Endothelial cell of umbilical vein (primary cell): ENCODE data around the gene PSMD9. TPM values are rescaled to one million over a fixed set of nuclear protein-coding genes. Genes with fewer than 3 reads are reported as not detected.

Source experiments
- BruUV-seq: library from RNA; stranded (reverse); fragments of 400-500 nt; replicated peaks from 2 replicates; lab custom pipeline; 2021; lab: Mats Ljungman, UMichigan
- CTCF ChIA-PET: fragments of 300-600, 350-600 bp; sonication (Branson Sonifier 250); formaldehyde crosslinking; loops from one replicate; lab custom pipeline; 2021; ENCODE audit warnings: antibody characterized with exemption, inconsistent platforms; lab: Charles Lee
- POLR2A ChIA-PET: fragments of 300-600, 350-600 bp; sonication (Branson Sonifier 250); formaldehyde crosslinking; loops from one replicate; lab custom pipeline; 2021; ENCODE audit warnings: antibody characterized with exemption, inconsistent platforms; lab: Charles Lee
- DNase-seq: peaks from one replicate; pipeline ENCODE4 v3.0.0-alpha.2; 2011; ENCODE audit warnings: low read depth, low spot score
- FAIRE-seq: peaks from 2 replicates; lab custom pipeline; 2011; peaks lifted over from hg19 to GRCh38; lab: Jason Lieb, UNC
- H2AFZ ChIP-seq: 2 replicates; pipeline ENCODE4 v1.6.0; 2012; ENCODE audit warnings: low read depth, low read length, control low read depth, inconsistent platforms
- H3K27ac ChIP-seq: 2 replicates; pipeline ENCODE4 v1.5.1; 2011; ENCODE audit warnings: low read depth, mild to moderate bottlenecking, control low read depth, low read length, moderate library complexity; ENCODE audit not compliant: insufficient read depth
- H3K27me3 ChIP-seq, 2 experiments: 2 replicates each; pipeline versions ENCODE4 v1.6.0 to v1.6.1; 2011; ENCODE audit warnings: low read length in 2 of 2, mixed read lengths in 1 of 2; ENCODE audit not compliant: control insufficient read depth in 2 of 2, insufficient read depth in 2 of 2
- H3K36me3 ChIP-seq, 2 experiments: 2 replicates in 1 of 2; 3 replicates in 1 of 2; pipeline ENCODE4 v1.5.1; 2011; ENCODE audit warnings: low read length in 2 of 2, mild to moderate bottlenecking in 1 of 2, moderate library complexity in 1 of 2; ENCODE audit not compliant: control insufficient read depth in 2 of 2, insufficient read depth in 2 of 2; ENCODE audit errors: extremely low read depth in 1 of 2
- H3K4me1 ChIP-seq: 3 replicates; pipeline ENCODE4 v1.5.1; 2011; ENCODE audit warnings: mild to moderate bottlenecking, low read length; ENCODE audit not compliant: control insufficient read depth, insufficient read depth; ENCODE audit errors: extremely low read depth
- H3K4me2 ChIP-seq: 2 replicates; pipeline ENCODE4 v1.6.1; 2011; ENCODE audit warnings: low read length, control low read depth, mixed read lengths; ENCODE audit not compliant: insufficient read depth
- H3K4me3 ChIP-seq, 3 experiments: fragments of 200-600 bp in 1 of 3; sonication (generic), shearing (Covaris generic) in 1 of 3; replicated peaks in 1 of 3; 2 replicates each; pipeline ENCODE4 v1.5.1; 2011 to 2016; ENCODE audit warnings: control low read depth in 3 of 3, low read length in 3 of 3, mild to moderate bottlenecking in 2 of 3, inconsistent platforms in 1 of 3, low read depth in 1 of 3, moderate library complexity in 1 of 3; ENCODE audit not compliant: insufficient read depth in 1 of 3
- H3K79me2 ChIP-seq: 2 replicates; pipeline ENCODE4 v1.6.0; 2012; ENCODE audit warnings: low read length, inconsistent platforms; ENCODE audit not compliant: control insufficient read depth, insufficient read depth
- H3K9ac ChIP-seq: replicated peaks from 2 replicates; pipeline ENCODE3; 2011; ENCODE audit warnings: low read length, control low read depth; ENCODE audit not compliant: insufficient read depth; ENCODE audit errors: extremely low read depth
- H3K9me1 ChIP-seq: replicated peaks from 3 replicates; pipeline ENCODE4 v1.6.0; 2011; ENCODE audit warnings: mild to moderate bottlenecking, low read length; ENCODE audit not compliant: control insufficient read depth, insufficient read depth; ENCODE audit errors: extremely low read depth
- H3K9me3 ChIP-seq: replicated peaks from 2 replicates; pipeline ENCODE4 v1.5.1; 2012; ENCODE audit warnings: low read length, inconsistent platforms; ENCODE audit not compliant: control insufficient read depth, insufficient read depth
- H4K20me1 ChIP-seq: replicated peaks from 2 replicates; pipeline ENCODE3; 2011; ENCODE audit warnings: mild to moderate bottlenecking, low read length; ENCODE audit not compliant: control insufficient read depth, insufficient read depth; ENCODE audit errors: extremely low read depth
- EZH2 ChIP-seq: IDR thresholded peaks from 2 replicates; pipeline ENCODE4 v1.6.1; 2012; ENCODE audit warnings: borderline replicate concordance, low read depth, mild to moderate bottlenecking, moderate library complexity, low read length, inconsistent platforms; ENCODE audit not compliant: severe bottlenecking
- FOS ChIP-seq: IDR thresholded peaks from 2 replicates; pipeline ENCODE4 v1.6.1; 2011; ENCODE audit warnings: mild to moderate bottlenecking, low read length, moderate library complexity, borderline replicate concordance; ENCODE audit not compliant: insufficient read depth
- GATA2 ChIP-seq: IDR thresholded peaks from 2 replicates; pipeline ENCODE4 v1.7.0; 2011; ENCODE audit warnings: low read depth, mild to moderate bottlenecking, moderate library complexity, mixed read lengths, low read length; ENCODE audit not compliant: insufficient read length, insufficient read depth
- JUN ChIP-seq: IDR thresholded peaks from 2 replicates; pipeline ENCODE4 v1.6.1; 2011; ENCODE audit warnings: borderline replicate concordance, low read depth; ENCODE audit not compliant: insufficient read length, insufficient read depth
- MYC ChIP-seq: IDR thresholded peaks from one replicate; pipeline ENCODE4 v1.6.1; 2011; ENCODE audit warnings: mild to moderate bottlenecking, low read depth, low read length
- POLR2A ChIP-seq: IDR thresholded peaks from 2 replicates; pipeline ENCODE4 v1.6.1; 2012; ENCODE audit warnings: low read depth, mild to moderate bottlenecking, control low read depth, low read length
- POLR2AphosphoS5 ChIP-seq: IDR thresholded peaks from 2 replicates; pipeline ENCODE4 v1.6.1; 2012; ENCODE audit warnings: low read depth, mild to moderate bottlenecking, control low read depth, low read length, moderate library complexity; ENCODE audit not compliant: insufficient read depth
- dilution Hi-C: fragments of 300-500 bp; cut with MboI; formaldehyde crosslinking; loops from one replicate; pipeline ENCODE4 v1.15.0; 2019; ENCODE audit warnings: low sequenced_read_pairs; ENCODE audit not compliant: extremely low pct_ligation_motif_present
- intact Hi-C: fragments of 100-400 bp; cut with micrococcal nuclease; formaldehyde crosslinking; loops from one replicate; pipeline ENCODE4 v1.10.0; 2022
- polyA plus RNA-seq, 4 experiments: library from polyadenylated mRNA; depleted of rRNA in 3 of 4; stranded (reverse) in 3 of 4; unstranded in 1 of 4; fragments of >200 nt; gene quantifications; 2 replicates each; pipeline versions ENCODE4 v1.2.1 to v1.2.3, GENCODE V29; 2011 to 2012; ENCODE audit warnings: missing spikeins in 1 of 4
- total RNA-seq: library from RNA; stranded (reverse); gene quantifications from 2 replicates; pipeline ENCODE4 v1.2.3, GENCODE V29; 2021
- TF ChIP-seq, protein P1 (sequence below): IDR thresholded peaks from 2 replicates; pipeline ENCODE4 v1.6.1; 2011; ENCODE audit not compliant: insufficient read depth, insufficient read length
- TF ChIP-seq, protein P2 (sequence below), 2 donors: IDR thresholded peaks; 1 replicate in 1 of 2; 2 replicates in 1 of 2; pipeline ENCODE4 v1.5.1; 2011; ENCODE audit warnings: low read length in 2 of 2, mild to moderate bottlenecking in 2 of 2, moderate library complexity in 2 of 2, control low read depth in 1 of 2, inconsistent platforms in 1 of 2, low read depth in 1 of 2; ENCODE audit not compliant: insufficient read depth in 1 of 2; ENCODE audit errors: extremely low read depth in 1 of 2

The PSMD9 gene
- total and polyA plus RNA-seq, 2 donors (not counting 3 experiments of a cell fraction or from before 2014, with no cell fraction given), result 69.2 to 118 TPM

DNA sequence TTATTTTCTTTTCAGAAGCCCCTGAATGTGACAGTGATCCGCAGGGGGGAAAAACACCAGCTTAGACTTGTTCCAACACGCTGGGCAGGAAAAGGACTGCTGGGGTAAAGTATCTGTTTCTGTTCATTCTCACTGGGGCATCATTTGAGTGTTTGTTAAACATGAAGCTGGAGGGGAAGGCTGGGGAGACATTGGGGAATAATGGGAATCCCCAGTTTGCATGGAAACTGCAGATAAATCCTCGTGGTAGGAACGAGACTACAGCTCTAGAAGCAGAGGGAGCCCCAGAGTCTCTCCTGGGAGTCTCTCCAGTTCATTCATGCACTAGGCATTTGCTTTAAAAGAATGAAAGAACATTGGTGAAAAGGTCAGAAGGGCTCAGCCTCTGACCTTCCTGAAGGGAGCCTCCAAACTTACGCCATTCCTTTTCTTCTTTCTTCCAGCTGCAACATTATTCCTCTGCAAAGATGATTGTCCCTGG is 27.3 kb downstream of the PSMD9 start:
- no peak overlapping the region for H3K4me3 ChIP-seq
- H3K9ac ChIP-seq, result no peak overlapping the region
- intact Hi-C loops (loop anchor here (5.0 kb wide), 1 partner anchor 206 kb away; no protein-coding TSS in a partner anchor), dilution Hi-C loops (no loop called here)
- FAIRE-seq (no peak), DNase-seq (no peak)
- POLR2A ChIA-PET, result no interaction called here
- H3K9me1 ChIP-seq, result no peaks in the 10 kb centered on the region
- H3K9me3 ChIP-seq, result no peaks in the 10 kb centered on the region
- no peak overlapping the region for H2AFZ ChIP-seq
- peaks cover 8 to 11% of the 10 kb centered on the region in 2 experiments for H3K36me3 ChIP-seq
- H3K27ac ChIP-seq, result no peak overlapping the region
- TF ChIP-seq FOS (no peak), GATA2 (no peak), MYC (no peak), POLR2A (no peak), EZH2 (no peak), POLR2AphosphoS5 (no peak), JUN (no peak)
- TF ChIP-seq, protein P1, sequence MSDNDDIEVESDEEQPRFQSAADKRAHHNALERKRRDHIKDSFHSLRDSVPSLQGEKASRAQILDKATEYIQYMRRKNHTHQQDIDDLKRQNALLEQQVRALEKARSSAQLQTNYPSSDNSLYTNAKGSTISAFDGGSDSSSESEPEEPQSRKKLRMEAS, result no peak
- TF ChIP-seq, protein P2, sequence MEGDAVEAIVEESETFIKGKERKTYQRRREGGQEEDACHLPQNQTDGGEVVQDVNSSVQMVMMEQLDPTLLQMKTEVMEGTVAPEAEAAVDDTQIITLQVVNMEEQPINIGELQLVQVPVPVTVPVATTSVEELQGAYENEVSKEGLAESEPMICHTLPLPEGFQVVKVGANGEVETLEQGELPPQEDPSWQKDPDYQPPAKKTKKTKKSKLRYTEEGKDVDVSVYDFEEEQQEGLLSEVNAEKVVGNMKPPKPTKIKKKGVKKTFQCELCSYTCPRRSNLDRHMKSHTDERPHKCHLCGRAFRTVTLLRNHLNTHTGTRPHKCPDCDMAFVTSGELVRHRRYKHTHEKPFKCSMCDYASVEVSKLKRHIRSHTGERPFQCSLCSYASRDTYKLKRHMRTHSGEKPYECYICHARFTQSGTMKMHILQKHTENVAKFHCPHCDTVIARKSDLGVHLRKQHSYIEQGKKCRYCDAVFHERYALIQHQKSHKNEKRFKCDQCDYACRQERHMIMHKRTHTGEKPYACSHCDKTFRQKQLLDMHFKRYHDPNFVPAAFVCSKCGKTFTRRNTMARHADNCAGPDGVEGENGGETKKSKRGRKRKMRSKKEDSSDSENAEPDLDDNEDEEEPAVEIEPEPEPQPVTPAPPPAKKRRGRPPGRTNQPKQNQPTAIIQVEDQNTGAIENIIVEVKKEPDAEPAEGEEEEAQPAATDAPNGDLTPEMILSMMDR (IDR thresholded peaks at IDR 0.05; ENCODE audit: extremely low read depth in 1 of 2, insufficient read depth in 1 of 2, low read depth in 1 of 2, low read length in 2 of 2), result no peak
- peaks cover 10% of the 10 kb centered on the region for H3K4me1 ChIP-seq
- no TSS peak for BruUV-seq
- no peak overlapping the region for H3K4me2 ChIP-seq
- no peaks in the 10 kb centered on the region for H3K79me2 ChIP-seq
- no peaks in the 10 kb centered on the region for H4K20me1 ChIP-seq
- no peaks in the 10 kb centered on the region for H3K27me3 ChIP-seq
- CTCF ChIA-PET, result interaction anchor here (0.8 to 2.9 kb wide), 13 partner anchors 9 to 208 kb away, joined by 3 to 20 read pairs (median 5); no protein-coding TSS in a partner anchor
